GM12878 (cell line): ENCODE data around the gene POU2AF1. TPM values are rescaled to one million over a fixed set of nuclear protein-coding genes. Genes with fewer than 3 reads are reported as not detected.

ENCODE experiments used
- ATAC-seq: fragments of 200-7000 bp; cut with Tn5 transposase; 3 replicates; pipeline ENCODE4 v1.9.1; 2020; ENCODE audit warnings: mild to moderate bottlenecking, moderate library complexity
- BruUV-seq: library from RNA; stranded (reverse); fragments of 400-500 nt; replicated peaks from 2 replicates; lab custom pipeline; 2021; lab: Mats Ljungman, UMichigan
- CTCF ChIA-PET: fragments of 300-600 bp; sonication (Branson Sonifier 250); formaldehyde crosslinking; extraction: SDS; loops from one replicate; lab custom pipeline; 2021; ENCODE audit warnings: inconsistent platforms; lab: Yijun Ruan, JAX
- POLR2A ChIA-PET: fragments of 350-600 bp; formaldehyde crosslinking; extraction: SDS; loops from one replicate; lab custom pipeline; 2021; ENCODE audit warnings: inconsistent platforms; lab: Charles Lee
- RAD21 ChIA-PET: fragments of 300-600 bp; sonication (Branson Sonifier 250); formaldehyde crosslinking; loops from one replicate; lab custom pipeline; 2023; ENCODE audit warnings: antibody characterized with exemption; ENCODE audit not compliant: unreplicated experiment; lab: Charles Lee
- SMC1A ChIA-PET: fragments of 300-600 bp; sonication (Branson Sonifier 250); formaldehyde crosslinking; loops from one replicate; lab custom pipeline; 2023; ENCODE audit not compliant: unreplicated experiment, uncharacterized antibody; lab: Charles Lee
- DNase-seq: peaks from one replicate; pipeline ENCODE4 v3.0.0-alpha.2; 2011; ENCODE audit warnings: low read depth, low spot score
- FAIRE-seq: peaks from 3 replicates; lab custom pipeline; 2011; peaks lifted over from hg19 to GRCh38; lab: Jason Lieb, UNC
- H2AFZ ChIP-seq: 2 replicates; pipeline ENCODE4 v1.6.0; 2011; ENCODE audit warnings: low read depth, low read length, control low read depth; ENCODE audit not compliant: control insufficient read depth
- H3K27ac ChIP-seq: 2 replicates; pipeline ENCODE4 v1.5.1; 2011; ENCODE audit warnings: control low read depth; ENCODE audit not compliant: control insufficient read depth, insufficient read depth
- H3K27me3 ChIP-seq, 2 experiments: replicated peaks in 1 of 2; 2 replicates each; pipeline versions ENCODE4 v1.6.0 to v1.6.1; 2011; ENCODE audit warnings: low read length in 1 of 2; ENCODE audit not compliant: control insufficient read depth in 2 of 2, insufficient read depth in 2 of 2
- H3K36me3 ChIP-seq, 2 experiments: 2 replicates each; pipeline ENCODE4 v1.5.1; 2011; ENCODE audit warnings: low read length in 1 of 2; ENCODE audit not compliant: control insufficient read depth in 2 of 2, insufficient read depth in 2 of 2
- H3K4me1 ChIP-seq: 2 replicates; pipeline ENCODE4 v1.6.1; 2011; ENCODE audit warnings: mild to moderate bottlenecking, low read length, moderate library complexity, mixed read lengths; ENCODE audit not compliant: control insufficient read depth, insufficient read depth
- H3K4me2 ChIP-seq: 2 replicates; pipeline ENCODE4 v1.6.0; 2011; ENCODE audit warnings: control low read depth; ENCODE audit not compliant: control insufficient read depth, insufficient read depth
- H3K4me3 ChIP-seq: fragments of 200-600 bp; sonication (generic); 2 replicates; pipeline ENCODE4 v1.5.1; 2016
- H3K79me2 ChIP-seq: 2 replicates; pipeline ENCODE4 v1.6.0; 2011; ENCODE audit warnings: low read length; ENCODE audit not compliant: control insufficient read depth, insufficient read depth
- H3K9ac ChIP-seq: 2 replicates; pipeline ENCODE4 v1.8.0; 2011; ENCODE audit warnings: low read length, control low read depth, mixed read lengths; ENCODE audit not compliant: control insufficient read depth, insufficient read depth
- H3K9me3 ChIP-seq: replicated peaks from 3 replicates; pipeline ENCODE4 v1.5.1; 2011; ENCODE audit warnings: mild to moderate bottlenecking, low read length; ENCODE audit not compliant: control insufficient read depth, insufficient read depth
- H4K20me1 ChIP-seq: 2 replicates; pipeline ENCODE4 v1.6.0; 2011; ENCODE audit not compliant: control insufficient read depth, insufficient read depth
- CBX3 ChIP-seq: fragments of 200-600 bp; sonication (generic); IDR thresholded peaks from 2 replicates; pipeline ENCODE4 v1.6.1; 2016; ENCODE audit warnings: low read depth, borderline replicate concordance
- GABPA ChIP-seq: IDR thresholded peaks from 2 replicates; pipeline ENCODE4 v1.6.1; 2014; ENCODE audit warnings: antibody characterized with exemption, low read depth, mild to moderate bottlenecking, inconsistent platforms
- NFIC ChIP-seq: IDR thresholded peaks from 2 replicates; pipeline ENCODE4 v1.6.1; 2012; ENCODE audit warnings: low read depth, mild to moderate bottlenecking, inconsistent platforms, low read length, moderate library complexity
- RCOR1 ChIP-seq: conservative IDR thresholded peaks from 2 replicates; pipeline ENCODE4 v1.6.1; 2012; ENCODE audit warnings: low read depth, low read length, improper control_type of control experiment
- RFX5 ChIP-seq: IDR thresholded peaks from 2 replicates; pipeline ENCODE4 v1.6.1; 2011; ENCODE audit warnings: low read depth, low read length, improper control_type of control experiment
- TBL1XR1 ChIP-seq: IDR thresholded peaks from 2 replicates; pipeline ENCODE4 v1.6.1; 2012; ENCODE audit warnings: low read depth, low read length, improper control_type of control experiment
- WGBS: methylation state at CpG from one replicate; pipeline ENCODE4 v1.1.6; 2016; ENCODE audit warnings: low lambda C conversion rate; ENCODE audit not compliant: insufficient replicate concordance, insufficient coverage; ENCODE audit errors: missing lambda C conversion rate; 5-methylcytosine and 5-hydroxymethylcytosine counted together
- in situ Hi-C: fragments of 300-500 bp; cut with MboI; formaldehyde crosslinking; loops from 9 replicates; pipeline ENCODE4 v1.14.3; 2018; ENCODE audit warnings: mixed read lengths
- intact Hi-C: fragments of 100-400 bp; cut with micrococcal nuclease; formaldehyde crosslinking; loops from one replicate; pipeline ENCODE4 v1.14.2; 2022; ENCODE audit not compliant: unreplicated experiment
- polyA plus RNA-seq, 11 experiments: library from polyadenylated mRNA; depleted of rRNA in 4 of 11; unstranded in 6 of 11; stranded (reverse) in 5 of 11; fragments of >200 nt; fragmentation: Nextera tagmentation in 4 of 11; fragmentation: Illumina TruSeq in 1 of 11; extraction: Ambion mirVana in 4 of 11; extraction: Trizol in 1 of 11; gene quantifications; 1 replicate in 1 of 11; 2 replicates in 10 of 11; pipeline versions ENCODE4 v1.2.1 to v1.2.3, GENCODE V29; 2011 to 2016; ENCODE audit warnings: inconsistent platforms in 2 of 11, missing spikeins in 2 of 11, low read depth in 1 of 11
- total RNA-seq, 4 experiments: library from RNA; depleted of rRNA in 3 of 4; stranded (reverse); fragments of >200 nt in 3 of 4; fragmentation: Illumina TruSeq in 1 of 4; extraction: Trizol in 1 of 4; gene quantifications; 2 replicates each; pipeline versions ENCODE4 v1.2.1 to v1.2.3, GENCODE V29; 2013 to 2021
- TF ChIP-seq, protein P1 (sequence below): fragments of 450-650 bp; IDR thresholded peaks from 2 replicates; pipeline ENCODE4 v1.6.1; 2017; ENCODE audit warnings: mild to moderate bottlenecking, moderate library complexity

The POU2AF1 gene
- total and polyA plus RNA-seq, 10 of the 15 experiments (the other 5 are each of a cell fraction or from before 2014, with no cell fraction given): 13.1 to 169 (median 75.5) TPM

DNA sequence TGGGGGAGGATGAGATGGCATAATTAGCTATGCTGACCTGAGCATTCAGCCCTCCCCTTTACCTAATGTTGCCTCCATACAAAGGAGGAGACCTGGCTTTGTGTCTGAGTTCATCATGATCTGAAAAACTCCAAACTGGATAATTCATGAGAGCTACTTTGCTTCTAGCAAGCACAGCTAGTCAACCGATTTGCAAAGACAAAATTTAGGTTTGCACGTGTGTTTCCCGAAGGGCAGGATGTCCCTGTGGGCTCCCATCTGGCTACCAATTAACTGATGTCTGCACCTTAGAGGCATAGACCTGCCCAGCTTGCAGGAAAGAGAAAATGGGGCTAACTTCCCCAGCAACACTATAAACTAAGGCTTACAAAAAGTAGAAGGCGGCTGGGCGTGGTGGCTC is 42.2 kb upstream of the POU2AF1 start:
- no peaks in the 10 kb centered on the region; the same call in 2 of the 3 replicates for H3K9me3 ChIP-seq
- peaks cover 2% of the 10 kb centered on the region for H3K79me2 ChIP-seq
- no peak overlapping the region for H3K9ac ChIP-seq
- no peak for DNase-seq
- no TSS peak for BruUV-seq
- 0 out of 2 replicates have a peak overlapping the region, but pooled peaks have one; percentile 10 for H3K27ac ChIP-seq
- no peaks in the 10 kb centered on the region for H4K20me1 ChIP-seq
- CTCF ChIA-PET: interaction anchor here (0.8 to 18.2 kb wide), 16 partner anchors 8 to 139 kb away, joined by 3 to 680 read pairs (median 17); partner anchors contain the start of genes POU2AF1 and POU2AF3
- POLR2A ChIA-PET: interaction anchor here (1.2 to 16.5 kb wide), 2 partner anchors 51 to 72 kb away, joined by 3 to 415 read pairs; partner anchors contain the start of gene POU2AF1
- H2AFZ ChIP-seq: peak overlapping the region; percentile 12; the same call in 1 of the 2 replicates
- no peak for FAIRE-seq
- no peak for TF ChIP-seq TBL1XR1
- TF ChIP-seq, protein P1, sequence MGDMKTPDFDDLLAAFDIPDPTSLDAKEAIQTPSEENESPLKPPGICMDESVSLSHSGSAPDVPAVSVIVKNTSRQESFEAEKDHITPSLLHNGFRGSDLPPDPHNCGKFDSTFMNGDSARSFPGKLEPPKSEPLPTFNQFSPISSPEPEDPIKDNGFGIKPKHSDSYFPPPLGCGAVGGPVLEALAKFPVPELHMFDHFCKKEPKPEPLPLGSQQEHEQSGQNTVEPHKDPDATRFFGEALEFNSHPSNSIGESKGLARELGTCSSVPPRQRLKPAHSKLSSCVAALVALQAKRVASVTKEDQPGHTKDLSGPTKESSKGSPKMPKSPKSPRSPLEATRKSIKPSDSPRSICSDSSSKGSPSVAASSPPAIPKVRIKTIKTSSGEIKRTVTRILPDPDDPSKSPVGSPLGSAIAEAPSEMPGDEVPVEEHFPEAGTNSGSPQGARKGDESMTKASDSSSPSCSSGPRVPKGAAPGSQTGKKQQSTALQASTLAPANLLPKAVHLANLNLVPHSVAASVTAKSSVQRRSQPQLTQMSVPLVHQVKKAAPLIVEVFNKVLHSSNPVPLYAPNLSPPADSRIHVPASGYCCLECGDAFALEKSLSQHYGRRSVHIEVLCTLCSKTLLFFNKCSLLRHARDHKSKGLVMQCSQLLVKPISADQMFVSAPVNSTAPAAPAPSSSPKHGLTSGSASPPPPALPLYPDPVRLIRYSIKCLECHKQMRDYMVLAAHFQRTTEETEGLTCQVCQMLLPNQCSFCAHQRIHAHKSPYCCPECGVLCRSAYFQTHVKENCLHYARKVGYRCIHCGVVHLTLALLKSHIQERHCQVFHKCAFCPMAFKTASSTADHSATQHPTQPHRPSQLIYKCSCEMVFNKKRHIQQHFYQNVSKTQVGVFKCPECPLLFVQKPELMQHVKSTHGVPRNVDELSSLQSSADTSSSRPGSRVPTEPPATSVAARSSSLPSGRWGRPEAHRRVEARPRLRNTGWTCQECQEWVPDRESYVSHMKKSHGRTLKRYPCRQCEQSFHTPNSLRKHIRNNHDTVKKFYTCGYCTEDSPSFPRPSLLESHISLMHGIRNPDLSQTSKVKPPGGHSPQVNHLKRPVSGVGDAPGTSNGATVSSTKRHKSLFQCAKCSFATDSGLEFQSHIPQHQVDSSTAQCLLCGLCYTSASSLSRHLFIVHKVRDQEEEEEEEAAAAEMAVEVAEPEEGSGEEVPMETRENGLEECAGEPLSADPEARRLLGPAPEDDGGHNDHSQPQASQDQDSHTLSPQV: no peak
- TF ChIP-seq NFIC: no peak
- TF ChIP-seq CBX3: no peak
- no peak for TF ChIP-seq RCOR1
- no peak for TF ChIP-seq GABPA
- TF ChIP-seq RFX5: no peak
- peaks cover 50% of the 10 kb centered on the region for H3K4me1 ChIP-seq
- H3K4me3 ChIP-seq: no peak overlapping the region
- RAD21 ChIA-PET: interaction anchor here (0.9 to 19.6 kb wide), 8 partner anchors 8 to 139 kb away, joined by 3 to 657 read pairs (median 41); partner anchors contain the start of gene POU2AF1
- in situ Hi-C loops (loop anchor here (5.0 to 10.0 kb wide), 2 partner anchors 139 to 976 kb away; no protein-coding TSS in a partner anchor), intact Hi-C loops (loop anchor here (10.0 kb wide), 1 partner anchor 986 kb away; no protein-coding TSS in a partner anchor)
- 54% methylated on average over 5 of the region's 5 CpGs for WGBS
- H3K36me3 ChIP-seq: no peaks in the 10 kb centered on the region; a peak in 1 of 4 replicates
- ATAC-seq: no peak
- no peak overlapping the region for H3K4me2 ChIP-seq
- no peaks in the 10 kb centered on the region for H3K27me3 ChIP-seq
- SMC1A ChIA-PET: interaction anchor here (0.6 to 29.3 kb wide), 18 partner anchors 8 to 970 kb away, joined by 3 to 972 read pairs (median 4); partner anchors contain the start of genes POU2AF1 and POU2AF3
